ENCODE data around the gene MUC22.

MUC22 gene

DNA sequence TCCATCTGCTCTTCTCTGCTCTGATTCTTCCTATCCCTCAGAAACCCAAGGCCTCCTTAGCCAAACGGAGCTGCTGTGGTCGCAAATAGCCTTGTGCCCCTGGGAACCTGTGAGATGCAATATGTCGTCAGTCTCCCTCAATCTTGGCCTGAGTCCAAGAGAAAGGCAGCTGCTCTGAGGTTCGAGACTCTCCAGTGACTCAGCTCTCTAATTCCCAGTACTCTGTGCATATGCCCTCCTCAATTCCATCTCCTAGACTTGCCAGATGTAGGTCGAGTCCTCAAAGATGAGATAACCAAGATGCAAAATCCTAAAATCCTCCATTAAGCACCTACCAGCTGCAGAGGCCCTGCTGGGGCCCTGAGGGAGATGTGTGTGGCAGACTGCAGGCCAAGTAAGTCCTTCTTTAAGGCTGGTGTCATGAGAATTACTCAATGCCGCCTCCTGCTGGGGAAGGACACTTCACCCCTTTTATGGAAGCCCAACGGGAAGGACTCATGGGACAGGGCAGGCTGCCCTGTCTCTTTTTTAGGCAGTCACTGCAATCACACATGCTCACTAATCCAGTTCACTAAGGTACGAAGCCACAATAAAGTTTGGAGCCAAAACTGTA is 73.6 kb downstream of the MUC22 start:
- FAIRE-seq = no peak

Measured in endometrium (tissue), 2 donors.